HepG2 (cell line): ENCODE measurements around the gene BMP6.

ENCODE experiments used
- FOSL1 ChIP-seq: sonication (generic); formaldehyde crosslinking; IDR thresholded peaks from 2 replicates; pipeline ENCODE4 v1.9.0; 2021; ENCODE audit warnings: missing genetic modification reagents, borderline replicate concordance
- GABPA ChIP-seq, 2 experiments: IDR thresholded peaks; 2 replicates each; pipeline ENCODE4 v1.6.1; 2011 to 2016; ENCODE audit warnings: low read depth in 2 of 2, low read length in 1 of 2, missing biosample characterization in 1 of 2, missing genetic modification characterization in 1 of 2
- HDAC2 ChIP-seq: sonication (generic); formaldehyde crosslinking; IDR thresholded peaks from 2 replicates; pipeline ENCODE4 v1.4.0; 2020; ENCODE audit warnings: missing genetic modification reagents
- MAX ChIP-seq: IDR thresholded peaks from 2 replicates; pipeline ENCODE4 v1.6.1; 2012; ENCODE audit warnings: inconsistent platforms
- RAD51 ChIP-seq: fragments of 450-650 bp; IDR thresholded peaks from 2 replicates; pipeline ENCODE4 v1.6.1; 2016; ENCODE audit warnings: borderline replicate concordance
- RXRA ChIP-seq: sonication (generic); formaldehyde crosslinking; IDR thresholded peaks from 2 replicates; pipeline ENCODE4 v1.5.1; 2020; ENCODE audit warnings: missing genetic modification reagents
- ZMAT5 ChIP-seq: sonication (generic); formaldehyde crosslinking; IDR thresholded peaks from 2 replicates; pipeline ENCODE4 v1.5.0; 2020; ENCODE audit warnings: mild to moderate bottlenecking, low read depth, missing genetic modification reagents, borderline replicate concordance
- ZNF768 ChIP-seq: sonication (generic); formaldehyde crosslinking; IDR thresholded peaks from 2 replicates; pipeline ENCODE4 v1.4.0; 2020; ENCODE audit warnings: missing genetic modification reagents
- ZNF776 ChIP-seq: sonication (generic); formaldehyde crosslinking; IDR thresholded peaks from 2 replicates; pipeline ENCODE4 v1.4.0; 2020; ENCODE audit warnings: mild to moderate bottlenecking, missing genetic modification reagents

DNA sequence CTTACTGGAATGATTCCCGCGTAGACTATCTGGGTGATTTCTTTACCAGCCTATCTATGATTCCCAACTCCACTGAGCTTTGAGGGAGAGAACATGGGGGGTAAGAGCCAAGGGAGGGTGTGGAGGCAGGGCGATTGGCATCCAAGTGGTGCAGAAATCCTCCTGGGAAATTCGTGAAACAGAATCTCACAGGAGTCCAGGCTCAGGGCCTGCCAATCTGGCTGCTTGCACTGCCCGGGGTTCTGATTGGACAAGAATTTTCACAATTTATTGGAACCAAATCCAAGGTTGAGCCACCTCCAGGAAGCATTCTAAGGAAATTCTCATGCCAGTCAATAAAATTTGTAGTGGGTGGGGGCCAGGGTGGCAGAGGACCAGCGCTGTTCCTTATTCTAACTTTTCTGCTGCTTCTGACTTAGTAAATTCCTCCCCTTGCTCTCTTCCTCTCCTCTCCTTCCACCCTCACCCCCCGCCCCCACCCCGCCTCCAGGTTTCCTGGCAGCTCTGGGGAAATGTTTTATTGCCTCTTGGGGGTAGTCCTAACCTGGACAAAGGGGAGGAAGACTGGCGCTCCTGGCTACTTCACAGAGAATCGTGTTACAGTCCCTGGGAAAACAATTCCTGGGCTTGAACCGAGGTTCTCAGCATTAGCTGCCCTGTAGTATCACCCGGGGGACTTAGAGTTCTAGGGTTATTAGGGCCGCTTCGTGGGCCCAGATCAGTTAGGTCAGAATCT, 3.1 kb downstream of the BMP6 start:
- TF ChIP-seq RAD51 (no peak), ZMAT5 (CRISPR knock-in tag) (no peak), ZNF768 (CRISPR knock-in tag) (no peak), RXRA (CRISPR knock-in tag) (no peak), FOSL1 (no peak), MAX (no peak), GABPA (IDR thresholded peaks at IDR 0.05; ENCODE audit: low read depth, low read length) (no peak), GABPA (CRISPR knock-in tag; IDR thresholded peaks at IDR 0.05; ENCODE audit: low read depth) (no peak), ZNF776 (no peak), HDAC2 (CRISPR knock-in tag) (no peak)
